ENCODE measurements around the gene RGS2.

The RGS2 gene

GRCh38 chr1:192811594-192812239 lies 2.9 kb downstream of the RGS2 start:
- peaks cover 2% of the 10 kb centered on the region for H3K79me2 ChIP-seq (ENCODE audit: control insufficient read depth, insufficient read depth, low read length)
- H3K36me3 ChIP-seq (ENCODE audit: control insufficient read depth, insufficient read depth, low read length), result no peaks in the 10 kb centered on the region
- H3K79me1 ChIP-seq (ENCODE audit: low read length), result no peaks in the 10 kb centered on the region
- H4K5ac ChIP-seq (ENCODE audit: low read length), result no peak overlapping the region
- H4K8ac ChIP-seq (ENCODE audit: low read depth, low read length), result no peak overlapping the region
- H2AK5ac ChIP-seq (ENCODE audit: low read length), result no peak overlapping the region
- H3K4me3 ChIP-seq (ENCODE audit: low read length), result no peak overlapping the region
- H2BK15ac ChIP-seq (replicated peaks; ENCODE audit: low read depth), result no peak overlapping the region
- H2BK120ac ChIP-seq (ENCODE audit: low read depth, low read length), result no peak overlapping the region
- H3K27ac ChIP-seq (ENCODE audit: low read depth, low read length), result no peak overlapping the region
- WGBS (ENCODE audit: extremely low coverage, insufficient coverage, low lambda C conversion rate), result no CpG with 5 or more reads among the region's 6 CpGs
- DNase-seq, result no peak
- H3K4ac ChIP-seq (ENCODE audit: low read depth, low read length), result no peak overlapping the region
- no peak overlapping the region for H2BK5ac ChIP-seq (ENCODE audit: low read length)
- no peak overlapping the region for H3K18ac ChIP-seq (ENCODE audit: low read length)
- no peaks in the 10 kb centered on the region for H3K4me1 ChIP-seq (ENCODE audit: control insufficient read depth, low read depth, low read length)
- H3K56ac ChIP-seq (ENCODE audit: low read length), result no peak overlapping the region
- H3K9ac ChIP-seq (ENCODE audit: low read length), result no peak overlapping the region
- no peak overlapping the region for H3K4me2 ChIP-seq (ENCODE audit: low read length)
- no peak overlapping the region for H3K23ac ChIP-seq (ENCODE audit: low read length)
- no peaks in the 10 kb centered on the region for H3K27me3 ChIP-seq (ENCODE audit: insufficient read depth, low read length, poor library complexity)

- Histone ChIP-seq H3K56ac (ENCODE audit: low read length) (no peak overlapping the region), H2BK15ac (replicated peaks; ENCODE audit: low read depth) (no peak overlapping the region), H3K4me2 (ENCODE audit: low read length) (no peak overlapping the region), H4K8ac (ENCODE audit: low read depth, low read length) (no peak overlapping the region), H3K4me1 (ENCODE audit: control insufficient read depth, low read depth, low read length) (no peaks in the 10 kb centered on the region), H3K4ac (ENCODE audit: low read depth, low read length) (no peak overlapping the region), H3K27ac (ENCODE audit: low read depth, low read length) (no peak overlapping the region), H3K79me2 (ENCODE audit: control insufficient read depth, insufficient read depth, low read length) (peaks cover 2% of the 10 kb centered on the region), H2AK5ac (ENCODE audit: low read length) (no peak overlapping the region), H4K5ac (ENCODE audit: low read length) (no peak overlapping the region), H3K27me3 (ENCODE audit: insufficient read depth, low read length, poor library complexity) (no peaks in the 10 kb centered on the region), H2BK120ac (ENCODE audit: low read depth, low read length) (no peak overlapping the region), H3K23ac (ENCODE audit: low read length) (no peak overlapping the region), H3K36me3 (ENCODE audit: control insufficient read depth, insufficient read depth, low read length) (no peaks in the 10 kb centered on the region), H2BK5ac (ENCODE audit: low read length) (no peak overlapping the region), H3K9ac (ENCODE audit: low read length) (no peak overlapping the region), H3K4me3 (ENCODE audit: low read length) (no peak overlapping the region), H3K79me1 (ENCODE audit: low read length) (no peaks in the 10 kb centered on the region), H3K18ac (ENCODE audit: low read length) (no peak overlapping the region)
- DNase-seq, result no peak
- no CpG with 5 or more reads among the region's 3 CpGs for WGBS (ENCODE audit: extremely low coverage, insufficient coverage, low lambda C conversion rate)
Observed at GRCh38 chr1:192812420-192813209, 3.8 kb downstream of the RGS2 start.

GRCh38 chr1:192814805-192815204 lies 6.0 kb downstream of the RGS2 start:
- no peak overlapping the region for H3K18ac ChIP-seq (ENCODE audit: low read length)
- no peaks in the 10 kb centered on the region for H3K36me3 ChIP-seq (ENCODE audit: control insufficient read depth, insufficient read depth, low read length)
- no peaks in the 10 kb centered on the region for H3K79me1 ChIP-seq (ENCODE audit: low read length)

GRCh38 chr1:192817246-192817645 lies 8.4 kb downstream of the RGS2 start:
- Histone ChIP-seq H4K5ac (ENCODE audit: low read length) (no peak overlapping the region), H2AK5ac (ENCODE audit: low read length) (no peak overlapping the region), H3K9ac (ENCODE audit: low read length) (no peak overlapping the region), H2BK15ac (replicated peaks; ENCODE audit: low read depth) (no peak overlapping the region), H4K8ac (ENCODE audit: low read depth, low read length) (no peak overlapping the region), H3K4me2 (ENCODE audit: low read length) (no peak overlapping the region), H3K36me3 (ENCODE audit: control insufficient read depth, insufficient read depth, low read length) (no peaks in the 10 kb centered on the region), H3K4me3 (ENCODE audit: low read length) (no peak overlapping the region), H2BK5ac (ENCODE audit: low read length) (no peak overlapping the region), H3K4me1 (ENCODE audit: control insufficient read depth, low read depth, low read length) (no peaks in the 10 kb centered on the region), H3K79me1 (ENCODE audit: low read length) (no peaks in the 10 kb centered on the region), H3K56ac (ENCODE audit: low read length) (no peak overlapping the region), H3K18ac (ENCODE audit: low read length) (no peak overlapping the region), H3K4ac (ENCODE audit: low read depth, low read length) (no peak overlapping the region), H3K23ac (ENCODE audit: low read length) (no peak overlapping the region), H3K27me3 (ENCODE audit: insufficient read depth, low read length, poor library complexity) (no peaks in the 10 kb centered on the region), H3K27ac (ENCODE audit: low read depth, low read length) (no peak overlapping the region), H3K79me2 (ENCODE audit: control insufficient read depth, insufficient read depth, low read length) (no peaks in the 10 kb centered on the region), H2BK120ac (ENCODE audit: low read depth, low read length) (no peak overlapping the region)
- DNase-seq, result no peak
- no CpG with 5 or more reads among the region's 4 CpGs for WGBS (ENCODE audit: extremely low coverage, insufficient coverage, low lambda C conversion rate)

More at GRCh38 chr1:192814805-192815204, 6.0 kb downstream of the RGS2 start:
- no peak overlapping the region for H2BK5ac ChIP-seq (ENCODE audit: low read length)
- H3K4me2 ChIP-seq (ENCODE audit: low read length), result no peak overlapping the region
- no peak overlapping the region for H3K27ac ChIP-seq (ENCODE audit: low read depth, low read length)
- H3K4me1 ChIP-seq (ENCODE audit: control insufficient read depth, low read depth, low read length), result no peaks in the 10 kb centered on the region
- no peak overlapping the region for H3K56ac ChIP-seq (ENCODE audit: low read length)
- H3K4ac ChIP-seq (ENCODE audit: low read depth, low read length), result no peak overlapping the region
- no peak overlapping the region for H3K9ac ChIP-seq (ENCODE audit: low read length)
- no peak overlapping the region for H2AK5ac ChIP-seq (ENCODE audit: low read length)
- no CpG with 5 or more reads among the region's 1 CpG for WGBS (ENCODE audit: extremely low coverage, insufficient coverage, low lambda C conversion rate)
- no peaks in the 10 kb centered on the region for H3K79me2 ChIP-seq (ENCODE audit: control insufficient read depth, insufficient read depth, low read length)
- H4K5ac ChIP-seq (ENCODE audit: low read length), result no peak overlapping the region
- no peak overlapping the region for H2BK15ac ChIP-seq (replicated peaks; ENCODE audit: low read depth)
- H2BK120ac ChIP-seq (ENCODE audit: low read depth, low read length), result no peak overlapping the region
- no peak overlapping the region for H4K8ac ChIP-seq (ENCODE audit: low read depth, low read length)
- no peak overlapping the region for H3K4me3 ChIP-seq (ENCODE audit: low read length)
- H3K27me3 ChIP-seq (ENCODE audit: insufficient read depth, low read length, poor library complexity), result no peaks in the 10 kb centered on the region
- no peak overlapping the region for H3K23ac ChIP-seq (ENCODE audit: low read length)
- DNase-seq, result no peak

GRCh38 chr1:192821296-192821695 lies 12.5 kb downstream of the RGS2 start:
- Histone ChIP-seq H3K4ac (ENCODE audit: low read depth, low read length) (no peak overlapping the region), H3K27me3 (ENCODE audit: insufficient read depth, low read length, poor library complexity) (no peaks in the 10 kb centered on the region), H3K4me2 (ENCODE audit: low read length) (no peak overlapping the region), H3K9ac (ENCODE audit: low read length) (no peak overlapping the region), H3K23ac (ENCODE audit: low read length) (no peak overlapping the region), H2AK5ac (ENCODE audit: low read length) (no peak overlapping the region), H3K4me3 (ENCODE audit: low read length) (no peak overlapping the region), H3K27ac (ENCODE audit: low read depth, low read length) (no peak overlapping the region), H3K79me1 (ENCODE audit: low read length) (no peaks in the 10 kb centered on the region), H3K4me1 (ENCODE audit: control insufficient read depth, low read depth, low read length) (no peaks in the 10 kb centered on the region), H4K8ac (ENCODE audit: low read depth, low read length) (no peak overlapping the region), H2BK120ac (ENCODE audit: low read depth, low read length) (no peak overlapping the region), H3K56ac (ENCODE audit: low read length) (no peak overlapping the region), H3K18ac (ENCODE audit: low read length) (no peak overlapping the region), H4K5ac (ENCODE audit: low read length) (no peak overlapping the region), H3K79me2 (ENCODE audit: control insufficient read depth, insufficient read depth, low read length) (no peaks in the 10 kb centered on the region), H2BK15ac (replicated peaks; ENCODE audit: low read depth) (no peak overlapping the region), H3K36me3 (ENCODE audit: control insufficient read depth, insufficient read depth, low read length) (no peaks in the 10 kb centered on the region), H2BK5ac (ENCODE audit: low read length) (no peak overlapping the region)
- no CpG with 5 or more reads among the region's 3 CpGs for WGBS (ENCODE audit: extremely low coverage, insufficient coverage, low lambda C conversion rate)
- DNase-seq, result no peak
